Right lobe of liver (tissue), 4 donors: Measurements from ENCODE around the gene HAND1.

Experiments used
- CTCF ChIP-seq, 4 donors: fragments of 200-600 bp in 3 of 4; fragments of 450-650 bp in 1 of 4; IDR thresholded peaks; one replicate each; pipeline versions ENCODE4 v1.5.1 to v1.8.0; 2016 to 2022; ENCODE audit warnings: antibody characterized with exemption in 4 of 4, mild to moderate bottlenecking in 2 of 4
- POLR2A ChIP-seq: fragments of 450-650 bp; IDR thresholded peaks from one replicate; pipeline ENCODE4 v1.6.1; 2017; ENCODE audit warnings: antibody characterized with exemption, mild to moderate bottlenecking
- donor health status: DM: no; HTN: no; CAD: no.
- donor health status: DM: no; HTN: no; CAD: no.
- donor health status: DM: no; HTN: yes; CAD: no.

DNA sequence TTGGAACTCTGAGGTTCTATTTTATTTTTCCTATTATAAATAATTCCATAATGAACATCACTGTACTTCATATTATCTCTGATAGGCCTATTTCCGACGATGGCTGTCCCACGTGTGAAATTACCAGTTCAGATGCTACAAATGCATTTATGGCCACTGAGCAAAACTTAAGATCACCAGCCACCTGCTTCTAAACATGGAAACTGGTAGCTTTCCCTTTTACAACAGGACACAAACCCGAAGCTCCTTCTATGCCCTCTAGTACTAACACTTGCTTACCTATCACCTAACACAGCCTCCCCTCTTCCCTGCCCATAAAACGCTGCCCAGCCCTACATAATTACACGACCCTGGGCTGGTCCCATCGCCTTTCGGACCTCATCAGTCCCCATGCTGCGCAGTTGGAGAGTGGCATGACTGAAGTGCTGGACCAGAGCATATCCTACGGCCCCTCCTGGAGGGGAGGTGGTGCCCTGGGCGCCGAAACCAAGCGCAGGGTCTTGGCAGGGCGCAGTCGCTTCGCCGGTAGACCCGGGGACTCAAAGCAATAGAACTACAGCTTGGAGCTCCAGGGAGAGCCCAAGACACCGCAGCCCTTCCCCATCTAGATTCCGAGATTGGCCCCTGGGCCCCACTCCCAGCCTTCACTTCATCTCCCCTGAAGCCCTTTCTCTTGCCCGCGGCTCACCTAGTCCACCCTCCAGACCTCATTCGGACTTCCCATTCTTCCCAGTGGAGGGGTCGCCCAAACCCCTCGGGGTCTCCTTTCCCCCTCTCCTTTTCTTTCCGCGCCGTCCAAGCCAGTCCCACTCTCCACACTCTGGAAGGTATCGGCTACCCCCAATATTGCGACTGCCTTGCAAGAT lies 33.2 kb downstream of the HAND1 start:
- TF ChIP-seq CTCF (IDR thresholded peaks at IDR 0.05) (no peak), POLR2A (no peak)
